ENCODE measurements around the gene NR3C1. TPM values are rescaled to one million over a fixed set of nuclear protein-coding genes. Genes with fewer than 3 reads are reported as not detected.

The NR3C1 gene
- total and polyA plus RNA-seq, 2 of the 13 experiments (the other 11 are each of a cell fraction or from before 2014, with no cell fraction given) = 10.0 to 24.3 TPM

- H3K27me3 ChIP-seq (ENCODE audit: control insufficient read depth in 1 of 2, insufficient read depth in 2 of 2, low read length in 2 of 2) = no peaks in the 10 kb centered on the region
- in situ Hi-C loops (cut with HindIII; ENCODE audit: extremely low pct_ligation_motif_present, low pct_unique_long_range_greater_than_20kb) = no loop called here
- 100% methylated on average over 1 of the region's 1 CpG for WGBS (ENCODE audit: low lambda C conversion rate)
Observed at GRCh38 chr5:143352691-143353090, 50.8 kb downstream of the NR3C1 start.

More at GRCh38 chr5:143352691-143353090, 50.8 kb downstream of the NR3C1 start:
- Histone ChIP-seq H3K4me1 (ENCODE audit: insufficient read depth, low read length) (peaks cover 58% of the 10 kb centered on the region), H3K9ac (ENCODE audit: insufficient read depth, low read depth, low read length) (no peak overlapping the region), H4K20me1 (ENCODE audit: insufficient read depth, low read length) (peaks cover 5% of the 10 kb centered on the region; the same call in 1 of the 2 replicates), H3K79me2 (ENCODE audit: insufficient read depth, low read length) (peaks cover 6% of the 10 kb centered on the region), H2AFZ (ENCODE audit: low read length) (no peak overlapping the region), H3K9me3 (ENCODE audit: low read length) (no peaks in the 10 kb centered on the region), H3K27ac (ENCODE audit: extremely low read length, insufficient read depth, low read length) (no peak overlapping the region), H3K4me2 (ENCODE audit: low read depth, low read length) (no peak overlapping the region), H3K4me3 (replicated peaks in 1 of 3; ENCODE audit: insufficient read depth in 1 of 3, low read depth in 2 of 3, low read length in 3 of 3) (no peak overlapping the region), H3K36me3 (replicated peaks in 1 of 2; ENCODE audit: control insufficient read depth in 1 of 2, insufficient read depth in 2 of 2, low read length in 2 of 2) (no peaks in the 10 kb centered on the region; a peak in 1 of 5 replicates)
- intact Hi-C loops (cut with micrococcal nuclease; ENCODE audit: unreplicated experiment) = no loop called here
- no TSS peak for BruUV-seq (replicated peaks)
- FAIRE-seq = no peak
- no peak for TF ChIP-seq GLMP (CRISPR knock-in tag; IDR thresholded peaks at IDR 0.05; ENCODE audit: borderline replicate concordance)
- TF ChIP-seq DDIT3 (CRISPR knock-in tag; IDR thresholded peaks at IDR 0.05) = no peak
- TF ChIP-seq ZNF333 (CRISPR knock-in tag; IDR thresholded peaks at IDR 0.05; ENCODE audit: borderline replicate concordance) = no peak
- TF ChIP-seq YEATS4 (CRISPR knock-in tag; IDR thresholded peaks at IDR 0.05; ENCODE audit: borderline replicate concordance) = no peak
- TF ChIP-seq FOXP1 (IDR thresholded peaks at IDR 0.05) = no peak
- no peak for TF ChIP-seq FOXP1 (CRISPR knock-in tag; IDR thresholded peaks at IDR 0.05)
- no peak for TF ChIP-seq YEATS2 (CRISPR knock-in tag; IDR thresholded peaks at IDR 0.05; ENCODE audit: borderline replicate concordance)
- TF ChIP-seq CREB3 (CRISPR knock-in tag; IDR thresholded peaks at IDR 0.05) = no peak
- TF ChIP-seq ZNF281 (CRISPR knock-in tag; IDR thresholded peaks at IDR 0.05; ENCODE audit: borderline replicate concordance) = no peak
- no peak for TF ChIP-seq ZNF547 (CRISPR knock-in tag; IDR thresholded peaks at IDR 0.05)
- no peak for TF ChIP-seq HNRNPK (IDR thresholded peaks at IDR 0.05; ENCODE audit: low read depth, low read length, poor library complexity, severe bottlenecking)
- no peak for ATAC-seq
- POLR2A ChIA-PET = no interaction called here
- no peak for DNase-seq (ENCODE audit: low spot score)
- CTCF ChIA-PET (ENCODE audit: low intra/inter-chr PET ratio, low total read pairs) = no interaction called here

Data from HepG2 (cell line).